HK-2 (cell line): Measurements from ENCODE around the gene PNPLA2.

Experiments
- DNase-seq: peaks from one replicate; pipeline ENCODE4 v3.0.0-alpha.2; 2018; ENCODE audit not compliant: unreplicated experiment

The PNPLA2 gene

GRCh38 chr11:783581-784015, 35.1 kb upstream of the PNPLA2 start:
- DNase-seq, result no peak

- no peak for DNase-seq
Observed at GRCh38 chr11:786235-787083, 32.3 kb upstream of the PNPLA2 start.

- no peak for DNase-seq
Observed at GRCh38 chr11:787084-787675, 31.5 kb upstream of the PNPLA2 start.

GRCh38 chr11:788009-788640, 30.6 kb upstream of the PNPLA2 start:
- no peak for DNase-seq

- no peak for DNase-seq
Observed at GRCh38 chr11:788953-789940, 29.5 kb upstream of the PNPLA2 start.

GRCh38 chr11:789943-790342, 28.8 kb upstream of the PNPLA2 start, which contains the start of gene CEND1:
Gene CEND1, minus strand, starts transcription at chr11:790090. Its CDS starts 1,514 bp downstream, at chr11:788576.
- no peak for DNase-seq

- DNase-seq, result no peak
Observed at GRCh38 chr11:790721-791564, 27.8 kb upstream of the PNPLA2 start.

- no peak for DNase-seq
Observed at GRCh38 chr11:791658-792534, 26.8 kb upstream of the PNPLA2 start.

- DNase-seq, result no peak
Observed at GRCh38 chr11:792535-792821, 26.2 kb upstream of the PNPLA2 start.

- DNase-seq, result no peak
Observed at GRCh38 chr11:792873-793272, 25.8 kb upstream of the PNPLA2 start.

- no peak for DNase-seq
Observed at GRCh38 chr11:793556-793955, 25.2 kb upstream of the PNPLA2 start.

GRCh38 chr11:794013-794765, 24.5 kb upstream of the PNPLA2 start:
- DNase-seq, result no peak

- no peak for DNase-seq
Observed at GRCh38 chr11:794766-795633, 23.7 kb upstream of the PNPLA2 start.

GRCh38 chr11:795634-796564, 22.8 kb upstream of the PNPLA2 start:
- peak; percentile 90 for DNase-seq

- DNase-seq, result no peak
Observed at GRCh38 chr11:796565-797295, 22.0 kb upstream of the PNPLA2 start.
